H9 (cell line): ENCODE results near the gene PPIF. TPM values are rescaled to one million over a fixed set of nuclear protein-coding genes. Genes with fewer than 3 reads are reported as not detected.

Experiments used
- DNase-seq: peaks from one replicate; pipeline ENCODE4 v3.0.0-alpha.2; 2017
- H2AFZ ChIP-seq: one replicate; pipeline ENCODE4 v1.6.1; 2013; ENCODE audit warnings: mild to moderate bottlenecking, low read length, control low read depth, moderate library complexity
- H2AK5ac ChIP-seq: 2 replicates; pipeline ENCODE4 v1.6.1; 2013; ENCODE audit warnings: low read length, control low read depth, mixed read lengths; ENCODE audit not compliant: insufficient read length
- H2BK120ac ChIP-seq: one replicate; pipeline ENCODE4 v1.6.1; 2013; ENCODE audit warnings: low read depth, mild to moderate bottlenecking, low read length, control low read depth, inconsistent platforms; ENCODE audit not compliant: poor library complexity, severe bottlenecking
- H2BK12ac ChIP-seq: 2 replicates; pipeline ENCODE4 v1.6.1; 2013; ENCODE audit warnings: low read length, control low read depth, mixed read lengths, low read depth; ENCODE audit not compliant: insufficient read length
- H2BK15ac ChIP-seq: 2 replicates; pipeline ENCODE4 v1.6.1; 2013; ENCODE audit warnings: low read depth, low read length, control low read depth
- H2BK20ac ChIP-seq: one replicate; pipeline ENCODE4 v1.6.1; 2013; ENCODE audit warnings: low read depth, mild to moderate bottlenecking, low read length, control low read depth, inconsistent platforms; ENCODE audit not compliant: poor library complexity, severe bottlenecking
- H2BK5ac ChIP-seq: 2 replicates; pipeline ENCODE4 v1.6.1; 2013; ENCODE audit warnings: low read length, control low read depth, mixed read lengths; ENCODE audit not compliant: insufficient read length
- H3K14ac ChIP-seq: 2 replicates; pipeline ENCODE4 v1.6.1; 2013; ENCODE audit warnings: low read length, control low read depth; ENCODE audit not compliant: insufficient read depth
- H3K18ac ChIP-seq: 2 replicates; pipeline ENCODE4 v1.6.1; 2013; ENCODE audit warnings: low read depth, mild to moderate bottlenecking, mixed read lengths, low read length, control low read depth; ENCODE audit not compliant: insufficient read length
- H3K23ac ChIP-seq: 2 replicates; pipeline ENCODE4 v1.6.1; 2013; ENCODE audit warnings: low read length, control low read depth, mixed read lengths, low read depth; ENCODE audit not compliant: insufficient read length
- H3K23me2 ChIP-seq: 2 replicates; pipeline ENCODE4 v1.6.1; 2013; ENCODE audit warnings: low read depth, mild to moderate bottlenecking, mixed read lengths, low read length, control low read depth; ENCODE audit not compliant: insufficient read length, poor library complexity, severe bottlenecking
- H3K27ac ChIP-seq: 2 replicates; pipeline ENCODE4 v1.5.1; 2013; ENCODE audit warnings: low read length, control low read depth, mixed read lengths, low read depth; ENCODE audit not compliant: insufficient read length
- H3K27me3 ChIP-seq: 2 replicates; pipeline ENCODE4 v1.6.1; 2013; ENCODE audit warnings: low read length, control low read depth, inconsistent platforms; ENCODE audit not compliant: insufficient read depth
- H3K4ac ChIP-seq: 2 replicates; pipeline ENCODE4 v1.6.1; 2013; ENCODE audit warnings: low read depth, mild to moderate bottlenecking, control low read depth, inconsistent platforms, low read length, moderate library complexity
- H3K4me1 ChIP-seq: 2 replicates; pipeline ENCODE4 v1.6.1; 2013; ENCODE audit warnings: low read length, control low read depth, inconsistent platforms; ENCODE audit not compliant: insufficient read depth
- H3K4me2 ChIP-seq: 2 replicates; pipeline ENCODE4 v1.6.1; 2013; ENCODE audit warnings: low read length, control low read depth, mixed read lengths; ENCODE audit not compliant: insufficient read length, insufficient read depth
- H3K56ac ChIP-seq: 2 replicates; pipeline ENCODE4 v1.6.1; 2013; ENCODE audit warnings: low read depth, mild to moderate bottlenecking, mixed read lengths, low read length, control low read depth; ENCODE audit not compliant: insufficient read length
- H3K79me1 ChIP-seq: 2 replicates; pipeline ENCODE4 v1.6.1; 2013; ENCODE audit warnings: low read depth, mild to moderate bottlenecking, moderate library complexity, low read length, control low read depth, inconsistent platforms; ENCODE audit not compliant: insufficient read depth, poor library complexity, severe bottlenecking
- H3K79me2 ChIP-seq: 2 replicates; pipeline ENCODE4 v1.6.1; 2013; ENCODE audit warnings: low read length, control low read depth, inconsistent platforms; ENCODE audit not compliant: insufficient read depth
- H3K9ac ChIP-seq: 2 replicates; pipeline ENCODE4 v1.6.1; 2013; ENCODE audit warnings: low read length, control low read depth, mixed read lengths; ENCODE audit not compliant: insufficient read length; ENCODE audit errors: extremely low read depth
- H3K9me3 ChIP-seq: one replicate; pipeline ENCODE4 v1.6.1; 2013; ENCODE audit warnings: low read depth, low read length, inconsistent platforms; ENCODE audit not compliant: control insufficient read depth
- H3T11ph ChIP-seq: one replicate; pipeline ENCODE4 v1.6.1; 2013; ENCODE audit warnings: mild to moderate bottlenecking, low read length, control low read depth, inconsistent platforms
- H4K20me1 ChIP-seq: one replicate; pipeline ENCODE4 v1.6.1; 2013; ENCODE audit not compliant: control insufficient read depth, insufficient read length, insufficient read depth
- H4K5ac ChIP-seq: 2 replicates; pipeline ENCODE4 v1.6.1; 2013; ENCODE audit warnings: low read depth, mild to moderate bottlenecking, mixed read lengths, low read length, control low read depth; ENCODE audit not compliant: insufficient read length
- H4K8ac ChIP-seq: replicated peaks from 2 replicates; pipeline ENCODE4 v1.6.1; 2013; ENCODE audit warnings: low read length, control low read depth, mixed read lengths, low read depth; ENCODE audit not compliant: insufficient read length
- H4K91ac ChIP-seq: 2 replicates; pipeline ENCODE4 v1.6.1; 2013; ENCODE audit warnings: low read depth, mild to moderate bottlenecking, moderate library complexity, mixed read lengths, low read length, control low read depth; ENCODE audit not compliant: insufficient read length
- H3K27ac Mint-ChIP-seq, 3 experiments: 2 replicates in 2 of 3; 3 replicates in 1 of 3; pipeline ENCODE4 v1.8.0; 2020 to 2021; ENCODE audit warnings: mixed read lengths in 3 of 3, mild to moderate bottlenecking in 1 of 3, moderate library complexity in 1 of 3
- H3K27me3 Mint-ChIP-seq: 2 replicates; pipeline ENCODE4 v1.8.0; 2021; ENCODE audit warnings: low read depth, mild to moderate bottlenecking, moderate library complexity, mixed read lengths
- H3K36me3 Mint-ChIP-seq, 3 experiments: 2 replicates in 2 of 3; 3 replicates in 1 of 3; pipeline ENCODE4 v1.8.0; 2020 to 2021; ENCODE audit warnings: low read depth in 3 of 3, mixed read lengths in 3 of 3; ENCODE audit not compliant: insufficient read depth in 1 of 3
- H3K4me1 Mint-ChIP-seq, 2 experiments: 2 replicates each; pipeline ENCODE4 v1.8.0; 2020; ENCODE audit warnings: mixed read lengths in 2 of 2
- H3K4me3 Mint-ChIP-seq, 2 experiments: 2 replicates in 1 of 2; 3 replicates in 1 of 2; pipeline ENCODE4 v1.8.0; 2020 to 2021; ENCODE audit warnings: mild to moderate bottlenecking in 2 of 2, mixed read lengths in 2 of 2, moderate library complexity in 1 of 2
- H3K9me3 Mint-ChIP-seq, 2 experiments: 2 replicates in 1 of 2; 3 replicates in 1 of 2; pipeline ENCODE4 v1.8.0; 2020; ENCODE audit warnings: mild to moderate bottlenecking in 2 of 2, mixed read lengths in 2 of 2, moderate library complexity in 1 of 2
- WGBS: extraction: QIAGEN DNeasy Blood & Tissue Kit; methylation state at CpG from one replicate; pipeline ENCODE4 v1.1.7; 2013; ENCODE audit warnings: missing lambda C conversion rate, low lambda C conversion rate, mixed read lengths; ENCODE audit not compliant: insufficient read length; ENCODE audit errors: extremely low coverage; 5-methylcytosine and 5-hydroxymethylcytosine counted together
- total RNA-seq: library from RNA; stranded (reverse); gene quantifications from 2 replicates; pipeline ENCODE4 v1.2.1, GENCODE V29; 2021
- TF ChIP-seq, protein P1 (sequence below): fragments of 200-600 bp; sonication (generic); conservative IDR thresholded peaks from 3 replicates; pipeline ENCODE4 v1.8.0; 2021; ENCODE audit warnings: antibody characterized with exemption, mild to moderate bottlenecking

The PPIF gene
- total RNA-seq, 1 experiment from 2014 or later = 79.7 TPM

DNA sequence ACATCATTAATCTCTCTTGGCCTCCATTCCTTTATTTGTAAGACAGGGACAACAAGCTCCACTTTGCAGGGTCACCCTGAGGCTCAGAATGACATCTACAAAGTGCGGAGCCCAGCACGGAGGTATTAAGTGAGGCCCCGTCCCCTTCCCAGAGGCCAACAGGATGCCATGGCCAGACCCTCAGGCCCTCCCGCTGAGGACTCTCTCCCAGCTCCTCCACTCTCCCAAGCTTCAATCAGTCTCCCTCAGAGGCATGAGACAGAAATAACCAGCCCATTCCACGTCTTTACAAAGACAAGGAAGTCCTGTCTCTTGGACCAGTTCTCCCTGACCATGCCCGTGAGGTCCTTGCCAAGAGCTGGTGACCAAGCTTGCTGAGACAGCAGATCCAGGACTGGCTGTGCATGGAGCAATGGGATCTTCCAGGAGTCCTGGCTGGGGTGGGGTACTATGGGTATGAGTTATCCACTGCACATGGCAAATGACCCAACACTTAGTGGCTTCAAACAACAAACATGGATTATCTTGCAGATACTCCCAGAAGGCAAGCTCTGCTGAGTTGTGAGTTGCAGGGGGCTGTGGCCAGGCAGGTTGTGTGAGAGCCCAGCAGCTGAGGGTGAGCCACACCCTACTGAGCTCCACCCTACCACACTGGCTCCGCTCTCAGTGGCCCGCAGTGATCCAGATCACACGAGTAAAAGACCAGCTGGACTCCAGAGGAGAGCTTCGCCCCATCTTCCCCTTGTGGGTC, 4.3 kb upstream of the PPIF start:
- Histone ChIP-seq H3T11ph (no peak overlapping the region), H4K91ac (no peak overlapping the region), H3K27ac (no peak overlapping the region), H2AFZ (no peak overlapping the region), H4K8ac (no peak overlapping the region), H2AK5ac (no peak overlapping the region), H2BK120ac (no peak overlapping the region), H4K20me1 (no peaks in the 10 kb centered on the region), H2BK20ac (no peak overlapping the region), H3K4me2 (no peak overlapping the region), H3K4ac (no peak overlapping the region), H2BK15ac (no peak overlapping the region), H3K14ac (no peak overlapping the region), H4K5ac (no peak overlapping the region), H3K23me2 (no peaks in the 10 kb centered on the region), H3K79me2 (no peaks in the 10 kb centered on the region), H3K9ac (no peak overlapping the region), H3K27me3 (no peaks in the 10 kb centered on the region), H3K56ac (no peak overlapping the region), H2BK12ac (no peak overlapping the region), H3K79me1 (no peaks in the 10 kb centered on the region), H2BK5ac (no peak overlapping the region), H3K9me3 (no peaks in the 10 kb centered on the region), H3K4me1 (0 out of 2 replicates have a peak, but pooled peaks cover 5% of the 10 kb centered on the region), H3K23ac (no peak overlapping the region), H3K18ac (no peak overlapping the region)
- peaks cover 21% of the 10 kb centered on the region for H3K27me3 Mint-ChIP-seq
- WGBS = no CpG with 5 or more reads among the region's 10 CpGs
- DNase-seq = peak; percentile 17
- TF ChIP-seq, protein P1, sequence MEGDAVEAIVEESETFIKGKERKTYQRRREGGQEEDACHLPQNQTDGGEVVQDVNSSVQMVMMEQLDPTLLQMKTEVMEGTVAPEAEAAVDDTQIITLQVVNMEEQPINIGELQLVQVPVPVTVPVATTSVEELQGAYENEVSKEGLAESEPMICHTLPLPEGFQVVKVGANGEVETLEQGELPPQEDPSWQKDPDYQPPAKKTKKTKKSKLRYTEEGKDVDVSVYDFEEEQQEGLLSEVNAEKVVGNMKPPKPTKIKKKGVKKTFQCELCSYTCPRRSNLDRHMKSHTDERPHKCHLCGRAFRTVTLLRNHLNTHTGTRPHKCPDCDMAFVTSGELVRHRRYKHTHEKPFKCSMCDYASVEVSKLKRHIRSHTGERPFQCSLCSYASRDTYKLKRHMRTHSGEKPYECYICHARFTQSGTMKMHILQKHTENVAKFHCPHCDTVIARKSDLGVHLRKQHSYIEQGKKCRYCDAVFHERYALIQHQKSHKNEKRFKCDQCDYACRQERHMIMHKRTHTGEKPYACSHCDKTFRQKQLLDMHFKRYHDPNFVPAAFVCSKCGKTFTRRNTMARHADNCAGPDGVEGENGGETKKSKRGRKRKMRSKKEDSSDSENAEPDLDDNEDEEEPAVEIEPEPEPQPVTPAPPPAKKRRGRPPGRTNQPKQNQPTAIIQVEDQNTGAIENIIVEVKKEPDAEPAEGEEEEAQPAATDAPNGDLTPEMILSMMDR = no peak
- no peaks in the 10 kb centered on the region for H3K36me3 Mint-ChIP-seq
- H3K4me1 Mint-ChIP-seq = peaks cover 3 to 14% of the 10 kb centered on the region in 2 experiments
- H3K9me3 Mint-ChIP-seq = no peaks in the 10 kb centered on the region
- no peak overlapping the region for H3K27ac Mint-ChIP-seq
- no peak overlapping the region for H3K4me3 Mint-ChIP-seq
